DMS153 (cell line): ENCODE data around the gene ICE2.

Experiments used
- DNase-seq: peaks from one replicate; lab custom pipeline; 2025; lab: John Stamatoyannopoulos, UW

Gene ICE2

DNA sequence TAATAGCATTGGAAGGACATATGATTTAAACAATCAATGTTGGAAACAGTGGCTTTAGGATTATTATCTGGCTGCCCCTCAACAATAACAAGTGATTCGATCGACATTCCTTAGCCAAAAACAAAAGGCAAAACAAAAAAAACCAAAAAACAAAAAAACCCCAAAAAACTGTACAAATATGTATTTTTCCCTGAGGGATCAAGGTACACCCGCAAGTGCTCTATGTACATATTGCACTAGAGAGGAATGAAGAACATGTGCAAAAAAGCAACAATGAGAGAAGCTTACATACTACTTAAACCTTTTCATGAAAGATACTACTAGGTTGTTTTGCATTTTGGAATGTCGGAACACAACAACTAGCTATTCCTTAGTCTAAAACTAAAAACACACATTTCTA, 14.2 kb upstream of the ICE2 start:
- no peak for DNase-seq

DNA sequence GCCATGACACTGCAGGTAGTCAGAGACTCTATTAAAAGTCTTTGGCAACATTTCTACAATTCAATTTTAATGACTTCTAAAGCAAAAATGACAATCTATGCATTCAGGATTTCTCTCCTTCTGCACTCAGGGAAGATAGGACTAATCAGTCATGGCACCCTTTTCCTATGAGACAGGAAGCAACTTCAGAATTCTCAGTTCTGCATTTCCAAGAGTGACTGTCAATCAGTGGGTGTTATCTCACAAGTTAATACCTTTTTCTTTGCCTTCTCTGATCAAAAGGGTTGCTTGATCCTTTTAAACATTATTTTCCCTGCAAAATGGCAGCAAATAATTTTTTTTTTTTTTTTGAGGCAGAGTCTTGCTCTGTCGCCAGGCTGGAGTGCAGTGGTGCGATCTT, 7.8 kb upstream of the ICE2 start:
- no peak for DNase-seq

DNA sequence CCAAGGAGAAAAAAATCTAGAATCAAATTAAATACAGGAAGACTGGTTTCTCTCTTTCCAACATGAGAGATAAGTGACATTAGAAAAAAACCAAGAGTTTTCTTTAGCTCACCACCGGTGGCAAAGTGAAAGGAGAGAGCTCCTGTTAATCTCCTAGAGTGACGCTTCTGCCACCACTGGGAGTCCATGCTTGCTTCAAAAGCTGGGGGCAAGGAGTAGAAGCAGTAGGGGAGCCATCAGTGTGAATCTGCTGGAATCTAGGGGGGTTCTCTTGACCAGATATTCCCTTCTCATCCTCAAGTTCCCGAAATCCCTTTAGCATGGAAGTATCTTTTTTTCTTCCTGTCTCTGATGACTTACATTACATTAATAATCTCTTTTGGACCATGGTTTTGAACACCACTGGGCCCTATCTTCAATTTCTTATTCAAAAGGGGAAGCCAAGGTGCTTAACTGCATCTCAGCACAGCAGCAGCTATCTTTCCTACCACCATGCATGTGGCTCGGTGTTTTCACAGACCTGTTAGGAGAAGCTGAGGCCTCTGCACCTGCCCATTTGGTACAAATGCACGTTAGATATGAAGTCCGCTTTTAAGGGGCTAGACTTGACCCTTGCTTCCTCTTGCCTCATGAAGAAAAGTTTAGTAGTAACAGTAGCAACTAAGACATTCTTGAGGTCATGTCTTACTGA, 6.6 kb upstream of the ICE2 start:
- no peak for DNase-seq

DNA sequence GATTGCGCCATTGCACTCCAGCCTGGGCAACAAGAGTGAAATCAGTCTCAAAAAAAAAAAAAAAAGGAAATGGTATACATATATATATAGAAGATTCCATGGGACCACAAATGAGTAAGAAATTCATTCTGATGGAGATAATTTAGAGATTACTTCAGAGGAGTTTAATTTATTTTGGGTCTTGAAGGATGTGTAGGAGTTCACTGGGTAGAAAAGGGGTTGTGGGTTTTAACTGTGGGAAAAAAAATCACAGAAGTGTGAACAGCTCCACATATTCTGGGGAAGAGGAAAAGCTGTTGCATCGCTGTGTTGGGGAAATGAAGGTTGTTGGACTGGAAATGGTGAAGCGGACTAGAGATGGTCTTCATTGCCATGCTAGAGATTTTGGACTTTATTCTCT, 4.1 kb upstream of the ICE2 start:
- no peak for DNase-seq

DNA sequence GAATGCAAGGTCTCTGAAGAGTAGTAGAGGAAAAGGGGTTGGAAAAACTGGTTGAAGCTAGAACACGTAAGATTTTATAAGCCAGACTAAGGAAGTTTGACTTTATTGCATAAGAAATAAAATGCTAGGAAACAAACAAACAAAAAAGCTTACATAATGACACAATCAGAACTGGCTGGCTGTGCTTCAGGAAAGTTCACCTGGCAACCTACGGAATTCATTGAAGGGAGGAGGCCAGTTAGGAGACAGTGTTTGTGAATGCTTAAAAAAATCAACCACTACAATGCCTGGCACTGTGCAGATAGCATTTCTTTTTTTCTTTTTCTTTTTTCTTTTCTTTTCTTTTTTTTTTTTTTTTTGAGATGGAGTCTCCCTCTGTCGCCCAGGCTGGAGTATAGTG, 1.9 kb upstream of the ICE2 start:
- no peak for DNase-seq

DNA sequence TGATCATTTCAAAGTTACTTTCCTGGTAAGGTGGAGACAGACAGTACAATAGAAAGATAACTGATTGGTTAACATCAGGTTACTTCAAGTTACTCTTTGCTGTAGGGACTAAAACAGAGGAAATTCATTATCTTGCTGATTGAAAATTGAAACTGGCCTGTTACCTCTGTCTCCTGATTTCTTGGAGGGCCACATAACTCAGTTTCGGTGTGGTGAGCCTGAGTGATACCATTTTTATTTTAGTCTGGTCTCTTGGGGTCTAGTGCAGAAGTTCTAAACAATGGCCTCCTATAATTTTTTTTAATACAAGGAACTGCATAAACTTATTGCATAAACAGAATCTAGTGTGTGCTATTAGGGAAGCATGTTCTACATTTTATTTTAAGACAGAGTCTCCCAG, 1.2 kb upstream of the ICE2 start:
- no peak for DNase-seq

DNA sequence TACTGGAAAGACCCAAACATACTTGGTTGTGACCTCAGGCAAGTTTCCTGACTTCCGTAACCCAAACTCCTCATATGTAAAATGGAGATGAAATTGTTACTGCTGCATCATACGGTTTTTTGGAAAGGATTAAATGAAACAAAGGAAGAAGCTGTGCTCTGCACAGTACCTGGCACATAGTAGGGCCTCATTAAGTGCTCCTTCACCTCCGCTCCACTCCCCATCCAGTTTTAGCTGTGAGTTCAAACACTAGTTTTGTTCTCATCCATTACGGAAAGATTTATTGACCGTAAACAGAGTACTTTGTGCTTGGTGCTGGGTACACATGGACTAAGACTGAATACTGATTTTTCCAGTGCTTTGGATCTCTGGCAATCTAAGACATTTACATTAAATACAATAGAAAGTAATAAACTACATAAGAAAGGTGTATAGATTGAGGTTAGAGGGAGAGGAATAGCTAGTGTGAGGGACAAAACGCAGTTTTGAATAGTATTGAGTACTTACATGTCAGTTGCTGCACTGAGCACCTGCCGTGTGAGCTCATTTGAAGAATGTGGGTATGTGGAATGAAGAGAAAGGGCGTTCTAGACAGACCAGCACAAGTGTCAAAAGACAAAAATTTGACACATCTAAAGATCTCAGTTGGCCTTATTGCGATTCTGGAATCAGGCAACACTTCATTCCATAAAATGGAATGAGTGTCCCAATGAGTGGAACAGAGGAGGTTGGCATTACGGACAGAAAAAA, 594 bp upstream of the ICE2 start:
- DNase-seq: no peak

DNA sequence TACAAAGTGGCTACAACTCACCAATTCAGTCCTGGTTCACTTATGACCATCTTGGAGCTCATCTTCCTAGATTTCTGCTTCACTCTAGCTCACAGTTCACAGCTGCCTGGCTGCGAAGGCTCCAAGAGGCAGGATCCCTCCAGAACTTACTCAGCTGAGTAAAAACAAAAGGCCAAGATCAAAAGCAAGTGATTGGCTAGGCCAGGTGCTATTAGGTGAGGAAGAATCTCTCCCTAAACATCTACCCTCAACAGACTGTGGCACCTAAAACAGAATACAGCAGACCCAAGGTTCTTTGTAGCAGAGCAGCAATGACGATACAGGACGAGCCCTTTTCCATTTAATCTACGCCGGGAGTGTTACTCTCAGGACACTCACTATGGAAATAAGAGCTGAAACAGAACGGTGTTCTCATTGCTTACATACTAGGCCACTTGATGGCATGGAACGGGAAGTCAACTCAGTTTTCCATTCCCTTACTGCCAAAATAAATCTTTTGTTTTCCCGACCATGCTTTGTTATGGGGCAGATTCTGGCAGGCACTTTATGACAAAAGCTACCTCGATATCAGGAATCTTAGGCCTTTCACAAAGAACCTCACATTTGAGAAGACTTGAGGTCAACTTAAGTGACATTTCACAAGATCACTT, 901 bp downstream of the ICE2 start:
- DNase-seq: no peak

DNA sequence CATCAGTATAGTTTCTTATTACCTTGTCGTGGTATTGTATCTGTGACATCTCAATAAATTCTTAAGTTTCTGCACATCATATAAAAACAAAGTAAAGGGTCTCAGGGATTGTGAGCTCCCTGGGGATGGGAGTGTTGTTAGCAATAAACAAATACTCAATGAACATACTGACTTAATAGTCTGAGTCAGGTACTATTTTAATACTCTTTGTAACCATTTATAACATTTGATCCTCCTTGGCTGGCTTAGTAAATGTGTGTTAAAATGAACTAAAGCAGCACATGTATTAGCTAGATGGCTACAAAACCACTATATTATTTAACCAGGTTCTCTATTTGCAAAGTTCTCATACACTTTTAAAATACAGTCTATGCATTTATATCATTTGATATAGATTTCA, 1.8 kb downstream of the ICE2 start:
- no peak for DNase-seq

DNA sequence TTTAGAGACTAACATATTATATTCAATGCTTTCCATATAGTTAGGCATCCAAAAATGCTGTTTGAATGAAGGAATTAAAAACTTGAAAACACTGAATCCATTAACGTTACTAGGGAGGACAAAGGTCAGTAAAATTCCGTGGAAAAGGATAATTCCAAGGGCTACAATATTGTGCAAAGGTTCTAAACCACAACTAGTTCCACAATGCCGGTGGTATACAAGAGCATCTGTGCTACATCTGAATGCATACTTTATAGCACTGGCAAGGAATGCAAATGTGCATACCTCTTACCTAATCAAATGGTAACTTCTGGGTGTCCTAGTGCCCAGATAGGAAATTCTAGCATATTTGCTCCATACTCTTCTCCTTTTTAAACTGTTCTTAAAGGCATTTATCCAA, 2.2 kb downstream of the ICE2 start:
- no peak for DNase-seq

DNA sequence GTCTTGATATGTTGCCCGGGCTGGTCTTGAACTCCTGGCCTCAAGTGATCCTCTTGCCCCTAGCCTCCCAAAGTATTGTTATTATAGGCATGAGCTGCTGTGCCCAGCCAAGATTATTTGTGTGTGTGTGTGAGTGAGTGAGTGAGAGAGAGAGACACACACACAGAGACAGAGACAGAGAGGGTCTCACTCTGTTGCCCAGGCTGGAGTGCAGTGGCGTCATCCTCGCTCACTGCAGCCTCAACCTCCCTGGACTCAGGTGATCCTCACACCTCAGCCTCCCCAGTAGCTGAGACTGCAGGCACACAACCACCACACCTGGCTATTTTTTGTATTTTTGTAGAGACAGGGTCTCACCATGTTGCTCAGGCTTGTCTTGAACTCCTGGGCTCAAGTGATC, 5.8 kb downstream of the ICE2 start:
- no peak for DNase-seq

DNA sequence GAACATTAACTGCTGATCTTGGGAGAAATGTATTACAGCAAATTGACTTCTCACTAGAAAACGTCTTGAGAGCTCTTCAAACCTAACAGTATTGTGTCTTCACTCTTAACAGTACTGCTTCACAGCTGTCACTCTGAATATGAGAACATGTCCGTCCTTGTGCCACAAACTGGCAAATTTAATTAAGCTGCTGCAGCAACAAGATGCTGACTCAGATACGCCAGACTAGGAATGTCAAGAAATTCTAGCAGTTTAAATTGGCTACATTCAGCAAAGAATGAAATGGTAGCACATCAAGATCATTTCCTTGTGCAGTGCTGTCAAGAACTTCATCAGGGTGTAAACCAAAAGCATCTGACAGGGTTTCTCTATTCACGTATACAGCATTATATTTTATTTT, 7.6 kb downstream of the ICE2 start:
- DNase-seq: no peak

DNA sequence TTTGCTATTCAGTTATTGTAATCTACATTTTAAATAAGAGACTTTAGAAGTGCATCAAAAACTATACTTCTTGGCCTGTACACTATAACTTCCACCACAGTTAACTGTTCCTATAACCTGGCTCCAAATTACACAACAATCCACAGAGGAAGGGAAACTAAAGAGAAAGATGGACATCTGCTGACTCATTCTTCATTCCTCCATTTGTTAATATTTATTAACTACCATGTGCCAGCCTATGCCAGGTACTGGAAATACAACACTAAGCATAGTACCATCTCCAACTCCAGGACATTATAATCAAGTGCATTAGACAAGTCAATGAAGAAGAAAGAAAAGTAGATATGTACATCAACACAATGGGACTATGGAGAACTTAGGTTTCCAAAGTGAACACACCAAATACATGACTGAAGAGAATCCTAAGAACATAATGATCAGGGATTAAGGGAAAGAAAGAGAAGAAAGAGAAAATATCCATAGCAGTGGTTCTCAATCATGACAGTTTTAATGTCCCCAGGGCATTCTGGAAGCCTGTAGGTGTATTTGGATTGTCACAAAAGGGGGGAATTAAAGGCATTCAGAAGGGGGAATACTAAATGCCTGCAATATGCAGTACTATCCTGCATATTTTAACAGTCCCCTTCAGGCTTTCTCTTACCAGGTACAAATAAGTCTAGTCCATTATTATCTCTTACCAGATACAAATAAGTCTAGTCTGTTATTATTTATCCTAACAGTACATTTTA, 8.9 kb downstream of the ICE2 start:
- DNase-seq: no peak

DNA sequence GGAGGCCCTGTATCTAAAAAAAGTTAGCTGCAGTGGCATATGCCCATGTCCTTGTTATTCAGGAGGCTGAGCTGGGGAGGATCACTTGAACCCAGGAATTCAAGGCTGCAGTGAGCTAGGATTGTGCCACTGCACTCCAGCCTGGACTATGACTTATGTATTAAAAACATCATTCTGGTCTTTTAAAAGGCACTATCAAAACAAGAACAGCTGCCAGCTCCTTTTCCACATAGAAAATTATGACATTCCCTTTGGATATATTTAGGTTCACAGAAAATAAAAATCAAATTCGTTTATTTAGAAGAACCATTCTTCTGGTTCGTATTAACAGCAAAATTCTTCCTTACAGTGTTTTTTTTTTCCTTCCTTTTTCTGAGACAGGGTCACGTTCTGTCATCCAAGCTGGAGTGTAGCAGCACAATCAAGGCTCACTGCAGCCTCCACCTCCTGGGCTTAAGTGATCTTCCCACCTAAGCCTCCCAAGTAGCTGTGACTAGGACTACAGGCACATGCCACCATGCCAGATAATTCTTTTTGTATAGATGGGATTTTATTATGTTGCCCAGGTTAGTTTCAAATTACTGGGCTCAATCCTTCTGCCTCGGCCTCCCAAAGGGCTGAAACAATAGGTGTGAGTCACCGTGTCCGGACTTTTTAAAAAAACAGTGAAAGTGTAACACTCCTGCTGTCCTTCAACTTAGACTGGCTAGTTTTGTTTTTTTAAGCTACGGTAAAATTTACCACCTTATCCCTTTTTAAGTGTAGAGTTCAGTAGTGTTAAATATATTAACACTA, 13.9 kb downstream of the ICE2 start:
- no peak for DNase-seq

DNA sequence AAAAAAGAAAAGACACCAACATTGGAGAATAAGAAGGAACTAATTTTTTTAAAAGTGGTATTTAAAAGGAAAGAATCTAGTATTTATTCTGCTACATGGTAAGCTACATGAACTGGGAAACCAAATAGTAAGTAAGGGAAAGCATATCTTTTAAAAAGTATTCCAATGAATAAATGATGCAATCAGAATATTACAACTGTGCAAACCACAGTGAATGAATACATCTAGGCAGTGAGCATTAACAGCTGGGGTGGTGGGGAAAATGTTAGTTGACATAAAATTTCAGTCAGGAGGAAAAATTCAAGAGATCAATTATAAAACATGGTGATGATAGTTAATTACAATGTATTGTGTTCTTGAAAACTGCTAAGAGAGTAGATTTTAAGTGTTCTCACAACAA, 16.9 kb downstream of the ICE2 start:
- no peak for DNase-seq

DNA sequence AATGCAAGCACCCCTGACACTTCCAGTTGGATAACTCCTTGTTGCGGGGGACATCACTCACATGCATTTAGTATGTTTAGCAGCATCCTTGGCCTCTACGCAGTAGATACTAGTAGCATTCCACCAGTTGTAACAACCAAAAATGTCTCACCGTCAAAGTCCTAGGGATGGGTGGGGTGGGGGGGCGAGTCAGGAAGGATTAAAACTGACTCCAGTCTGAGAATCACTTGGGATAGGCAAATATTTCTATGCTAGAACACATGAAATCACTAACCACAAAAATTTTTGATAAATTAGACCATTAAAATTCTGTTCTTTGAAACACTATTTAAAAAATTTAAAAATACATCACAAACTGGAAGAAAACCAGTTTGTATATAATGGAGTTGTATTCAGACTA, 18.0 kb downstream of the ICE2 start:
- DNase-seq: no peak

DNA sequence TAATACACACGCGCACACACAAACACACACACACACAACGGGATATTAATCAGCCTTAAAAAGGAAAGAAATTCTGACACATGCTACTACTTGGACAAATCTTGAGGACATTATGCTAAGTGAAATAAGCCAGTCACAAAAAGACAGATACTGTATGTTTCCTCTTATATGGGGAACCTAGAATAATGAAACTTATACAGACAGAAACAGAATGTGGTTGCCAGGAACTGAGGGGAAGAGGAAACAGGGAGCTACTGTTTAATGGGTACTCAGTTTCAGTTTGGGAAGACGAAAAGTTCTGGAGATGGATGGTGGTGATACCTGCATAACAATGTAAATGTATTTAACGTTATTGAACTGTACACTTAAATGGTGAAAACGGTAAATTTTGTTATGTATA, 20.2 kb downstream of the ICE2 start:
- DNase-seq: no peak

DNA sequence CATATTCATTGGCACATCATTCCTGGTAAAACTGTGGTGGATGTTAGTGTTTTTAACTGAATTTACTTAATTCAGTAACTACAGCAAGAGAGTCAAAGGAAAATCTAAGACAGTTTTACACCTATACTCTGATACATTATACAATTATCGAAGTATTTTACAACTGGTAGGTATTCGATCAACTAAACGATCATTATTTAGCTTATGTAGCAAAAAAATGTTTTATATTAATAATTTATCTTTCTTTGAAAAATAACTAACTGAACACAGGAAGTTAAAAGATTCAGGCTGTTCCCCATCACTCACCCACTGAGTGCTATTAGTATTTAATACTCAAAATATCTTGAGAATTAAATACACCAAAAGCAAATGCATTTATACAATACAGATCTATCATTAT, 21.0 kb downstream of the ICE2 start:
- no peak for DNase-seq

DNA sequence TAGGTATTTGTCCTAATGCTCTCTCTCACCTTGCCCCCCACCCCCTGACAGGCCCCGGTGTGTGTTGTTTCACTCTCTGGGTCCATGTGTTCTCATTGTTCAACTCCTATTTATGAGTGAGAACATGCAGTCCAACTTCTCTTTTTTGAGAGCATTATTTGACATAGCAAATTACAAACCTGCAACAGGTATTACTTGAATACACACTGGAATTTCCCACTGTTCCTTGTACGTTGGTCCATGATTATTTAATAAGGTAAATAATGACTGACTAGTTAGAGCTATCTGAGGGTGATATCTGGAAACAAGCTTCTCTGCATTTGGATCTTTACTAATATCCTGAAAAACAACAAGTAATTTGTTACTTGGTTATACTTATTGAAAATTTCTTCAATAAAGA, 24.1 kb downstream of the ICE2 start:
- no peak for DNase-seq

DNA sequence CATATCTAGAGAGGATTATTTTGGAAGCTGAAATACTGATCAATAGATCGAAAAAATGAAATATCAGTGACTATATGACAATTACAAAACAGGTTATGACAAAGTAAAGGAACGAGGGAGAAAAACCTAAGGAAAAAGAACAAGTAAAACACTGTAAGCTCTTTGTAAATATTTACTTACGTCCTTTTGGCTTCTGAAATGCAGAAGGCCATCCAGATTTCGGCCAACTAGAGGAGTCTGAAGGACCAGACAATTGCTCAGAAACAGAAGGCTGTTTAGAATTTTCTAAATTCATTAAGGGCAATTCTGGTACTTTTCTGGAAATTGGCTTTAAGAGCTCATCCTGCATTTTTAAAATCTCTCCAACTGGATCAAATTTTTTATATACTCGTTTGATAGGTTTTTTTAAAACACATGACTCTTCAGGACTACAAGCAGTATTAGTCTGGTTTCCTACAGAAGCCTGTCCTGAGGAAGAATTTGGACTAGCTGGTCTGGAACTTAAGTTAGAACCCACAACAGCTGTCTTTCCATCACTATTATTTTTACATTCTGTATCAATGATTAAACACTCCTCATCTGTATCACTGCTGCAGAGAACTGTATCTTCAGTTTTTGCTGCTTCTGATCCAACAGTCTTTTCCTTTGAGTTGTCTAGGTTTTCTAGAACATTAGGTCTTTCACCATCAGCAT, 30.1 kb downstream of the ICE2 start:
- no peak for DNase-seq

DNA sequence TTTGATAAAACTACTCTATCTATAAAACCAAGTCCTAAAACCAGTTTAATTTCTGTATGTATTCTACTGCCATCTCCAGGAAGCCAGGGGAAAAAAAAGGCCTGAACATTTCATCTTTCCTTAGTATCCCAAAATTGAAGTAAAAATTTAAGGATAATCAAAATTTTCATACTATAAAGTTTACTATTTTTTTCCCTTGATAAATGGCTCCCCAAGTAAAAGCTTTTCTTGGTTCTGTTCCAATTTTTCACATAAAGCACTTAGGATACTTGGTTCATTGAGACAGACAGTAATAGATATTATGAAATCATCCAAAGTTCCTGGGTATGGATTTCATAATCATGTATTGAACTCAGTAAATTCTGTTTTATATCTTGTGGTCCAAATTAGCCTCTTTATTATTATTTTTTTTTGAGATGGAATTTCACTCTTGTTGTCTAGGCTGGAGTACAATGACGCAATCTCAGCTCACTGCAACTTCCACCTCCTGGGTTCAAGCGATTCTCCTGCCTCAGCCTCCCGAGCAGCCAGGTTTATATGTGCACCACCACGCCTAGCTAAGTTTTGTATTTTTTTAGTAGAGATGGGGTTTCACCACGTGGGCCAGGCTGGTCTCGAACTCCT, 34.5 kb downstream of the ICE2 start:
- no peak for DNase-seq
